Fibroblast of pulmonary artery (primary cell): ENCODE data around the gene SHISA9.

Experiments used
- DNase-seq: peaks from one replicate; pipeline ENCODE4 v3.0.0-alpha.2; 2010; ENCODE audit warnings: low read depth
- H3K4me3 ChIP-seq: replicated peaks from 2 replicates; pipeline ENCODE4 v1.5.1; 2011; ENCODE audit warnings: low read depth, mild to moderate bottlenecking, control low read depth, low read length, moderate library complexity
- CTCF ChIP-seq: IDR thresholded peaks from 2 replicates; pipeline ENCODE4 v1.5.1; 2011; ENCODE audit warnings: mild to moderate bottlenecking, control low read depth, low read length, inconsistent platforms; ENCODE audit errors: missing control alignments

The SHISA9 gene

DNA sequence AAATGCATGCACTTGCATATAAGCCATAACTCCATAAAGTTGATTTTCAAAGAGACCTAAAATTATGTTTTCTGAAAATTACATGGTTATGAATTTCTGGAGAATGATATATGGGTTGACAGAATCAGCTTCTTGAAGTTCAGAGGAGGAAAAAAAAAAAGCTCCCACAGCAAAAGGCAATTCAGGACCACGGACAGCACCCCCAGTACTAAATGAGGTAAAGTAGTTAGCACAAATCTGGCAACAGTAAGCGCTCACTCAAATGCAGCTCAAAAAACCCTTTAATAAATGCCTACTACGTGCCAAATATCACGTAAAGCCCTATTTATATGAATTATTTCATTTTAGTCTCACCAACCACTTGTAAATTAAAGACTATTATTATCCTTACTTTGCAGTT lies 135.2 kb downstream of the SHISA9 start:
- no peak for TF ChIP-seq CTCF
- H3K4me3 ChIP-seq, result no peak overlapping the region
- DNase-seq, result peak; percentile 22

DNA sequence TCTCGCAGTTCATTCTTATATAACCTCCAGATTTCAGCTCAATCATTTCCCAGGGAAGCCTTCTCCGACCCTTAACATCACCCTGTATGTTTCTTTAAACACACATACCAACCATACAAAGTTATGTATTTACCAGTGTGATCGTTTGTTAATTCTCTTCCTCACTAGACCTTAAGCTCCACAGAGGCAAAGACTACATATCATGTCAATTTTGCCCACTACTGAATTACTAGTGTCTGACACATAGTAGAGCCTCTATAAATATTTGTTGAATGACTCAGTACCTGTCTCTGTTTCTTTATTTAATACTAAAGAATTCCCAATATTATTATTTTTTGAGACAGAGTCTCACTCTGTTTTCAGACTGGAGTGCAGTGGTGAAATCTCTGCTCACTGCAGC lies 137.2 kb downstream of the SHISA9 start:
- no peak for DNase-seq
- TF ChIP-seq CTCF, result no peak
- H3K4me3 ChIP-seq, result no peak overlapping the region

GRCh38 chr16:13039526-13039925 lies 138.1 kb downstream of the SHISA9 start:
- no peak for TF ChIP-seq CTCF
- no peak for DNase-seq
- no peak overlapping the region for H3K4me3 ChIP-seq

DNA sequence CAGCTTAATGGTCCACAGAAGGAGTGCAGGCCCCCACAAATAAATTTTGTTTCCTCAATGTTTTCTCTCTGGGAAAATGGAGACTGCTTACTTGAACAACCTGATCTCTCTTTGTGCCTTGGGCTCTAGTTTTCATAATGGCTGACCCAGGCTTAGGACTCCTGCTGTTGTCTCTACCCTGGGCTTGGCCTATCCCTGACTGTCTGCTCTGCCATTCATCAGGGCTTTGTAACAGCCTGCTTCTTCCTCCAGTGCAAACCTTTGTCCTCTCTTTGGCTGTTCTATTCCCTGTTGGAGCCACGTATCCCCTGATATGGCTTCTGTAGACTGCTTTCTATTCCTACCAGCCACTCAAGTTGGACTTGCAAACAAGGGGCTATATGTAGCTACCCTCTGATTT lies 139.8 kb downstream of the SHISA9 start:
- DNase-seq, result no peak
- no peak overlapping the region for H3K4me3 ChIP-seq
- no peak for TF ChIP-seq CTCF

GRCh38 chr16:13041646-13042290 lies 140.4 kb downstream of the SHISA9 start:
- no peak overlapping the region for H3K4me3 ChIP-seq
- DNase-seq, result no peak
- no peak for TF ChIP-seq CTCF

DNA sequence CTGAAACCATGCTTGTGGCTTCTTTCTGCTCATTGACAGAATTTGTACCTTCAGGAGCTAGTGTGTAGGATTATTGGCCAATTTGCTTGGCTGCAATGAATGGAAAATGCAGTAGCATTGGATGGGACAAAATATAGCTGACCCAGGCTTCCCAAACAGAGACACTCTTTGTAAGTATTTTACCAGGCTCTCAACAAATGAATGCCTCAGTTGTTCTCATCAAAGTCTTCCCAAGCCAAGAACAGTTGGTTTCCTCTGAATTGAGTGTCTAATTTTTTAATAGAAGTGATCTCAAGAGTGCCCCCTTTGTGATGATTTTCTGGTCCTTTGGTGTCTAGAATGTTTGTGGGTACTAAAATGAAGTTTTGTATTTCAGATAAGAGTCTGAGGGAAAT lies 140.9 kb downstream of the SHISA9 start:
- no peak overlapping the region for H3K4me3 ChIP-seq
- no peak for TF ChIP-seq CTCF
- DNase-seq, result no peak

DNA sequence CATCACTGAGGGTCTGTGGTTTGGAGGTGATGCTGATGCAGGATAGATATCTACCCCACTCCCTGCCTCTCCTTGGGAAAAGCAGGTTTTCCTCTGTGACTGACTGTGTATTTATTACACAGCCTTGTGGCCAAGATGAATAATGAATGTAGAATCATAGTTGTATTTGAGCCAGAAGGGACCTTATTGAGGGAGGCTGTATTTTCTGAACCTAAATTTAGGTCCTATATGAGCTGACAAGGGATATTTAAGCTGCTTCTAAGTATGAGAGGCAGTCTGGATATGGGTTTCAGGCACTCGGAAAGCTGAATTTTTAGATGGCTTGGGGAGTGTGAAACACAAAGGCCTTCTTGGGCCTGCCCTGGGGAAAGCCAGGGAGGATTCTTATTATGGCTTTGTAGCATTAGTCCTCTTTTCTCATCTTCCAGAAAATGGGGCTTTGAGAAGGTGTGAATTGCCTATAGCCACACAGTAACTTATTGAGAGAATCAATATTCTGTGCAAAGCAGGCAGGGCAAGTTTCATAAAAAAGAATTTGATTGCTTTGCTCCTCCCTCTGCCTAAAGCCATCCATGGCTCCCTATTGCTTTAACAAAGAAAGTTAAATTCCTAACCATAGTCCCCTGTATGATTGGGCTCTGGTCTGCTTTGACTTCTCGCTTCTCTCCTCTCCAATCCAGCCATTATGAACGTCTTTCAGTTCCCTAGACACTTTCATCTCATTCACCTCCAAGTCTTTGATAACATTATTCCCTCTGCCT lies 144.8 kb downstream of the SHISA9 start:
- H3K4me3 ChIP-seq, result no peak overlapping the region
- no peak for TF ChIP-seq CTCF
- no peak for DNase-seq
